ENCODE results near the gene ATP13A3.

DNA sequence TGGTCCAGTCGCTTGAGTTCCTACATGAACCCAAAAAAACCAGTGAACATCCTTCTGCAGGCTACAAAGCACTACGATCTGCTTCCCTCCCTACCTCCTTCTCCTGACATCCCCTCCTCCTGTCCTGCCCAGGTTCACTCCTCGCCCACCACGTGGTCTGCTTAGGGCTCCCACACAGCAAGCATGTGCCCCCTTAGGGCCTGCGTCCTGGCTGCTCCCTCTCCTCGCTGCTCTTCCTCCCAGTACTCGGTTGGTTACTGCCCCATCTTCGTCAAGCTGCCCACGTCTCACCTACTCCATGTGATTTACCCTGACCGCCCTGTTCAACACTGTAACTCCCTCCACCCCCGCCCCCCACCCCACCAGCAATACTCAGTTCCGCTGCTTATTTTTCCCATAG, 20.8 kb upstream of the ATP13A3 start:
- TF ChIP-seq SUZ12 (IDR thresholded peaks at IDR 0.05) (no peak), SP1 (IDR thresholded peaks at IDR 0.05) (no peak), FOXA1 (IDR thresholded peaks at IDR 0.05) (no peak), CTBP1 (IDR thresholded peaks at IDR 0.05; ENCODE audit: borderline replicate concordance) (no peak), FOXM1 (IDR thresholded peaks at IDR 0.05; ENCODE audit: borderline replicate concordance) (no peak), FOXK2 (IDR thresholded peaks at IDR 0.05) (no peak), BHLHE40 (IDR thresholded peaks at IDR 0.05; ENCODE audit: borderline replicate concordance) (no peak)

Data from HEK293T (cell line).